Naive B cell (primary cell): Measurements from ENCODE around the gene HDC. TPM values are rescaled to one million over a fixed set of nuclear protein-coding genes. Genes with fewer than 3 reads are reported as not detected.

Experiments
- ATAC-seq, 2 donors: fragments of 150-1000 bp; cut with Tn5 transposase; 2 replicates each; pipeline ENCODE4 v1.10.0; 2021; ENCODE audit warnings: low read depth in 2 of 2, mild to moderate bottlenecking in 2 of 2, moderate library complexity in 2 of 2
- DNase-seq: peaks from one replicate; pipeline ENCODE4 v3.0.0; 2022
- H3K27ac Mint-ChIP-seq, 6 donors: one replicate each; pipeline ENCODE4 v1.8.0; 2020 to 2022; ENCODE audit warnings: mild to moderate bottlenecking in 6 of 6, mixed read lengths in 6 of 6, moderate library complexity in 5 of 6, inconsistent platforms in 2 of 6
- H3K27me3 Mint-ChIP-seq, 3 donors: one replicate each; pipeline ENCODE4 v1.8.0; 2021 to 2022; ENCODE audit warnings: mixed read lengths in 3 of 3, mild to moderate bottlenecking in 1 of 3
- H3K36me3 Mint-ChIP-seq, 2 donors: one replicate each; pipeline ENCODE4 v1.8.0; 2020 to 2022; ENCODE audit warnings: mixed read lengths in 2 of 2, inconsistent platforms in 1 of 2, mild to moderate bottlenecking in 1 of 2
- H3K4me1 Mint-ChIP-seq, 3 donors: one replicate each; pipeline ENCODE4 v1.8.0; 2020 to 2022; ENCODE audit warnings: mixed read lengths in 3 of 3, inconsistent platforms in 1 of 3, mild to moderate bottlenecking in 1 of 3, moderate library complexity in 1 of 3
- H3K4me3 Mint-ChIP-seq, 8 donors: one replicate each; pipeline ENCODE4 v1.8.0; 2020 to 2022; ENCODE audit warnings: mild to moderate bottlenecking in 8 of 8, mixed read lengths in 8 of 8, moderate library complexity in 8 of 8, inconsistent platforms in 2 of 8
- H3K9me3 Mint-ChIP-seq, 7 donors: one replicate each; pipeline ENCODE4 v1.8.0; 2020 to 2022; ENCODE audit warnings: mixed read lengths in 7 of 7, mild to moderate bottlenecking in 5 of 7, inconsistent platforms in 2 of 7, moderate library complexity in 1 of 7
- polyA plus RNA-seq, 6 donors: library from polyadenylated mRNA; unstranded; fragments of 300-500 nt; fragmentation: Illumina TruSeq; gene quantifications; one replicate each; pipeline ENCODE4 v1.2.3, GENCODE V29; 2021; ENCODE audit warnings: low read depth in 6 of 6

HDC gene
- polyA plus RNA-seq, 6 donors from 2014 or later: 0.20 to 2.8 TPM; not detected in 4

GRCh38 chr15:50202003-50202402 is 63.5 kb downstream of the HDC start:
- H3K27ac Mint-ChIP-seq: no peak overlapping the region
- no peak for DNase-seq
- no peaks in the 10 kb centered on the region for H3K36me3 Mint-ChIP-seq
- no peak for ATAC-seq
- H3K27me3 Mint-ChIP-seq: no peaks in the 10 kb centered on the region
- H3K4me3 Mint-ChIP-seq: no peak overlapping the region
- no peaks in the 10 kb centered on the region for H3K4me1 Mint-ChIP-seq
- H3K9me3 Mint-ChIP-seq: no peaks in the 10 kb centered on the region

GRCh38 chr15:50192926-50193620 is 72.5 kb downstream of the HDC start:
- Mint-ChIP-seq H3K27me3 (peaks cover 0 to 3% (median 0%) of the 10 kb centered on the region in 3 donors), H3K27ac (peak overlapping the region in 2 of 6 donors; percentile 69 to 93), H3K4me1 (peaks cover 14 to 33% (median 30%) of the 10 kb centered on the region in 3 donors), H3K36me3 (no peaks in the 10 kb centered on the region), H3K4me3 (peak overlapping the region in 1 of 8 donors; percentile 11), H3K9me3 (no peaks in the 10 kb centered on the region)
- DNase-seq (no peak), ATAC-seq (no peak)

- H3K36me3 Mint-ChIP-seq: no peaks in the 10 kb centered on the region
These were observed 73.4 kb downstream of the HDC start for GRCh38 chr15:50192164-50192563.

More at GRCh38 chr15:50192164-50192563, 73.4 kb downstream of the HDC start:
- Mint-ChIP-seq H3K4me3 (no peak overlapping the region), H3K4me1 (peaks cover 14 to 35% (median 30%) of the 10 kb centered on the region in 3 donors), H3K27ac (no peak overlapping the region), H3K27me3 (peaks cover 0 to 3% (median 0%) of the 10 kb centered on the region in 3 donors), H3K9me3 (no peaks in the 10 kb centered on the region)
- ATAC-seq (no peak), DNase-seq (no peak)

Other genes starting within 250 kb of the HDC start
- not detected for gene ATP8B4, start 146.5 kb downstream of the HDC start, polyA plus RNA-seq
- 1 to 10 TPM in 1 of 6 donors, under 1 TPM in 1, not detected in 4; 0.13 to 1.0 TPM for gene SLC27A2, start 83.5 kb downstream of the HDC start, polyA plus RNA-seq
- 10 to 100 TPM; 40.1 to 67.8 (median 48.2) TPM for gene GABPB1, start 89.5 kb upstream of the HDC start, polyA plus RNA-seq
- 10 to 100 TPM; 62.0 to 87.5 (median 70.8) TPM for gene USP8, start 158.7 kb upstream of the HDC start, polyA plus RNA-seq